ENCODE data around the gene GRIK4. TPM values are rescaled to one million over a fixed set of nuclear protein-coding genes. Genes with fewer than 3 reads are reported as not detected.

The GRIK4 gene
- total RNA-seq, 1 donor from 2014 or later = not detected

- Histone ChIP-seq H3K4me1 (no peaks in the 10 kb centered on the region), H3K36me3 (no peaks in the 10 kb centered on the region), H3K4me3 (no peak overlapping the region), H3K9me3 (no peaks in the 10 kb centered on the region), H3K27ac (no peak overlapping the region), H3K27me3 (no peaks in the 10 kb centered on the region)
- no peak for DNase-seq (ENCODE audit: low spot score in 2 of 2)
- no peak for TF ChIP-seq CTCF (IDR thresholded peaks at IDR 0.05)
- intact Hi-C loops (cut with DNase I) = no loop called here
Measured at GRCh38 chr11:120832481-120833238, 321.1 kb downstream of the GRIK4 start.

GRCh38 chr11:120834686-120835210 lies 323.2 kb downstream of the GRIK4 start:
- no peak overlapping the region for H3K4me3 ChIP-seq
- no peaks in the 10 kb centered on the region for H3K9me3 ChIP-seq
- H3K36me3 ChIP-seq = no peaks in the 10 kb centered on the region
- no peaks in the 10 kb centered on the region for H3K27me3 ChIP-seq
- no peak for DNase-seq (ENCODE audit: low spot score in 2 of 2)
- no peaks in the 10 kb centered on the region for H3K4me1 ChIP-seq
- H3K27ac ChIP-seq = no peak overlapping the region
- intact Hi-C loops (cut with DNase I) = no loop called here
- no peak for TF ChIP-seq CTCF (IDR thresholded peaks at IDR 0.05)

- Histone ChIP-seq H3K9me3 (no peaks in the 10 kb centered on the region), H3K27ac (no peak overlapping the region), H3K27me3 (no peaks in the 10 kb centered on the region), H3K36me3 (no peaks in the 10 kb centered on the region), H3K4me3 (no peak overlapping the region), H3K4me1 (no peaks in the 10 kb centered on the region)
- DNase-seq (ENCODE audit: low spot score in 2 of 2) = no peak
- intact Hi-C loops (cut with DNase I) = no loop called here
- no peak for TF ChIP-seq CTCF (IDR thresholded peaks at IDR 0.05)
Measured at GRCh38 chr11:120835601-120836228, 324.2 kb downstream of the GRIK4 start.

- no peaks in the 10 kb centered on the region for H3K27me3 ChIP-seq
- H3K4me1 ChIP-seq = no peaks in the 10 kb centered on the region
- no peak for DNase-seq (ENCODE audit: low spot score in 2 of 2)
- intact Hi-C loops (cut with DNase I) = no loop called here
- TF ChIP-seq CTCF (IDR thresholded peaks at IDR 0.05) = no peak
- no peaks in the 10 kb centered on the region for H3K9me3 ChIP-seq
- no peak overlapping the region for H3K4me3 ChIP-seq
- H3K27ac ChIP-seq = no peak overlapping the region
- H3K36me3 ChIP-seq = no peaks in the 10 kb centered on the region
Measured at GRCh38 chr11:120837696-120838095, 326.1 kb downstream of the GRIK4 start.

GRCh38 chr11:120839201-120839600 lies 327.7 kb downstream of the GRIK4 start:
- Histone ChIP-seq H3K36me3 (no peaks in the 10 kb centered on the region), H3K4me3 (no peak overlapping the region), H3K27ac (no peak overlapping the region), H3K4me1 (no peaks in the 10 kb centered on the region), H3K27me3 (no peaks in the 10 kb centered on the region), H3K9me3 (no peaks in the 10 kb centered on the region)
- TF ChIP-seq CTCF (IDR thresholded peaks at IDR 0.05) = no peak
- intact Hi-C loops (cut with DNase I) = no loop called here
- no peak for DNase-seq (ENCODE audit: low spot score in 2 of 2)
